Loucy (cell line): ENCODE data around the gene TRAF3IP1.
A peak's percentile ranks its signal among the peaks of the same experiment; 100 is the strongest.

Experiments
- H2AFZ ChIP-seq: fragments of 200-600 bp; sonication (generic); 2 replicates; pipeline ENCODE4 v1.6.0; 2016; ENCODE audit warnings: antibody characterized with exemption, mild to moderate bottlenecking, low read length, moderate library complexity
- H3F3A ChIP-seq: fragments of 200-600 bp; 2 replicates; pipeline ENCODE4 v1.6.0; 2016; ENCODE audit warnings: antibody characterized with exemption, low read depth, mild to moderate bottlenecking
- H3K27me3 ChIP-seq: fragments of 200-600 bp; sonication (generic); 2 replicates; pipeline ENCODE4 v1.6.1; 2014; ENCODE audit warnings: low read length, mild to moderate bottlenecking; ENCODE audit not compliant: insufficient read depth, poor library complexity, severe bottlenecking
- H3K36me3 ChIP-seq: fragments of 200-600 bp; sonication (generic); 2 replicates; pipeline ENCODE4 v1.6.1; 2016; ENCODE audit warnings: low read length; ENCODE audit not compliant: insufficient read depth
- H3K4me1 ChIP-seq: fragments of 200-600 bp; sonication (generic); 2 replicates; pipeline ENCODE4 v1.5.1; 2014; ENCODE audit warnings: low read length, mild to moderate bottlenecking; ENCODE audit not compliant: insufficient read depth, poor library complexity, severe bottlenecking
- H3K4me2 ChIP-seq: fragments of 200-600 bp; sonication (generic); 2 replicates; pipeline ENCODE4 v1.6.0; 2014; ENCODE audit warnings: antibody characterized with exemption, low read length, low read depth, mild to moderate bottlenecking; ENCODE audit not compliant: poor library complexity, severe bottlenecking
- H3K4me3 ChIP-seq: fragments of 200-600 bp; sonication (generic); 2 replicates; pipeline ENCODE4 v1.5.1; 2014; ENCODE audit warnings: low read length, mild to moderate bottlenecking, mixed read lengths; ENCODE audit not compliant: poor library complexity, severe bottlenecking
- H3K79me2 ChIP-seq: fragments of 200-600 bp; sonication (generic); 2 replicates; pipeline ENCODE4 v1.6.1; 2014; ENCODE audit warnings: low read length; ENCODE audit not compliant: insufficient read depth
- H3K9ac ChIP-seq: fragments of 200-600 bp; sonication (generic); 2 replicates; pipeline ENCODE4 v1.6.0; 2014; ENCODE audit warnings: mild to moderate bottlenecking, low read depth, low read length, moderate library complexity; ENCODE audit not compliant: poor library complexity, severe bottlenecking
- H3K9me2 ChIP-seq: fragments of 200-600 bp; sonication (generic); replicated peaks from 2 replicates; pipeline ENCODE4 v1.6.1; 2016; ENCODE audit warnings: low read depth, low read length, mixed read lengths
- H3K9me3 ChIP-seq: fragments of 200-600 bp; sonication (generic); 2 replicates; pipeline ENCODE4 v1.6.1; 2014; ENCODE audit warnings: mild to moderate bottlenecking, antibody characterized with exemption, low read length, low read depth; ENCODE audit not compliant: insufficient read depth
- H4K20me1 ChIP-seq: fragments of 200-600 bp; sonication (generic); 2 replicates; pipeline ENCODE4 v1.6.0; 2014; ENCODE audit warnings: antibody characterized with exemption, low read length, mild to moderate bottlenecking; ENCODE audit not compliant: insufficient read depth, poor library complexity, severe bottlenecking
- EZH2phosphoT487 ChIP-seq: fragments of 200-600 bp; IDR thresholded peaks from 2 replicates; pipeline ENCODE4 v1.6.1; 2018; ENCODE audit warnings: antibody characterized with exemption, mild to moderate bottlenecking, moderate library complexity, borderline replicate concordance
- TF ChIP-seq, protein P1 (sequence below): fragments of 200-600 bp; sonication (generic); conservative IDR thresholded peaks from 2 replicates; pipeline ENCODE4 v1.5.1; 2014; ENCODE audit warnings: mild to moderate bottlenecking, antibody characterized with exemption, low read length

TRAF3IP1 gene

DNA sequence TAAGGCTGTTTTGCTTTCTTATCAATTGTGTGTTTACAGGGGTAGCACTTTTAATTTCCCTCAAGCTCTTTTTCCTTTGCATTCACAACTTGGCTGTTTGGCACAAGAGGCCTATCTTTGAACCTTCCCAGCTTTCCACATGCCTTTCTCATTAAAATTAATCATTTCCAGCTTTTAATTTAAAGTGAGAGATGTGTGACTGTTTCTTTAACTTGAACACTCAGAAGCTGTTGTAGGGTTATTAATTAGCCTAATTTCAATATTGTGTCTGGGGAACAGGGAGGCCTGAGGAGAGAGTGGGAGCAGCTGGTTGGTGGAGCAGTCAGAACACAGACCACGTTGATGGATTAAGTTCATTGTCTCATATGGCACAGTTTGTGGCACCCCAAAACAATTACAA, 111.1 kb downstream of the TRAF3IP1 start:
- peaks cover 5% of the 10 kb centered on the region for H4K20me1 ChIP-seq
- no peak for TF ChIP-seq EZH2phosphoT487
- TF ChIP-seq, protein P1, sequence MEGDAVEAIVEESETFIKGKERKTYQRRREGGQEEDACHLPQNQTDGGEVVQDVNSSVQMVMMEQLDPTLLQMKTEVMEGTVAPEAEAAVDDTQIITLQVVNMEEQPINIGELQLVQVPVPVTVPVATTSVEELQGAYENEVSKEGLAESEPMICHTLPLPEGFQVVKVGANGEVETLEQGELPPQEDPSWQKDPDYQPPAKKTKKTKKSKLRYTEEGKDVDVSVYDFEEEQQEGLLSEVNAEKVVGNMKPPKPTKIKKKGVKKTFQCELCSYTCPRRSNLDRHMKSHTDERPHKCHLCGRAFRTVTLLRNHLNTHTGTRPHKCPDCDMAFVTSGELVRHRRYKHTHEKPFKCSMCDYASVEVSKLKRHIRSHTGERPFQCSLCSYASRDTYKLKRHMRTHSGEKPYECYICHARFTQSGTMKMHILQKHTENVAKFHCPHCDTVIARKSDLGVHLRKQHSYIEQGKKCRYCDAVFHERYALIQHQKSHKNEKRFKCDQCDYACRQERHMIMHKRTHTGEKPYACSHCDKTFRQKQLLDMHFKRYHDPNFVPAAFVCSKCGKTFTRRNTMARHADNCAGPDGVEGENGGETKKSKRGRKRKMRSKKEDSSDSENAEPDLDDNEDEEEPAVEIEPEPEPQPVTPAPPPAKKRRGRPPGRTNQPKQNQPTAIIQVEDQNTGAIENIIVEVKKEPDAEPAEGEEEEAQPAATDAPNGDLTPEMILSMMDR, result no peak
- no peak overlapping the region for H3K4me2 ChIP-seq
- peaks cover 25% of the 10 kb centered on the region; the same call in 1 of the 2 replicates for H3K36me3 ChIP-seq
- H3K9me2 ChIP-seq, result no peaks in the 10 kb centered on the region
- H3K27me3 ChIP-seq, result peaks cover 4% of the 10 kb centered on the region
- no peaks in the 10 kb centered on the region for H3F3A ChIP-seq
- peaks cover 9% of the 10 kb centered on the region; the same call in 1 of the 2 replicates for H3K9me3 ChIP-seq
- peaks cover 85% of the 10 kb centered on the region for H3K79me2 ChIP-seq
- H3K9ac ChIP-seq, result no peak overlapping the region
- no peak overlapping the region for H3K4me3 ChIP-seq
- peaks cover 20% of the 10 kb centered on the region for H3K4me1 ChIP-seq
- H2AFZ ChIP-seq, result no peak overlapping the region

DNA sequence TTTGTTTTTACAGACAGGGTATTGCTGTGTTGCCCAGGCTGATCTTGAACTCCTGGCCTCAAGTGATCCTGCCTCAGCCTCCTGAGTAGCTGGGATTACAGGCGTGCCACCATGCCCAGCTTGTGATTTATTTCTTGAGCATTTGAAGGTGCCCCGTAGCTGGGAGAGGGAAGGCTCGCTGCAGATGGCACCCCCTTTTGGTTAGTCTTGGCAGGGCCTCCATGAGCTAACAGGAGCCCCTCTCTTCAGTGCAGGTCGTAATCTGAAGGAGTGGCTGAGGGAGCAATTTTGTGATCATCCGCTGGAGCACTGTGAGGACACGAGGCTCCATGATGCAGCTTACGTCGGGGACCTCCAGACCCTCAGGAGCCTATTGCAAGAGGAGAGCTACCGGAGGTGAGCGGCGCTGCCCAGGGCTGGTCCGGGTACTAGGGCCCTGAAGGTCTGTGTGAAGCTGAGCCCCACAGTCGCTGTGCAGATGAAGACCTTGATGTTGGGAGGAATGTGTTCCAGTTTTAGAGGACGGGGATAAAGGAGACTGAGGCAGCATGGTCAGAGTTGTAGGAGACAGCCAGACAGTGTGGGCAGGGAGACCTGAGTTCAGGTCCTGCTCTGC, 113.1 kb downstream of the TRAF3IP1 start:
- peaks cover 10% of the 10 kb centered on the region for H3K4me1 ChIP-seq
- H3K4me3 ChIP-seq, result no peak overlapping the region
- TF ChIP-seq, protein P1, result peak; percentile 44; the same call in 1 of the 2 replicates
- no peak for TF ChIP-seq EZH2phosphoT487
- H3K36me3 ChIP-seq, result peaks cover 38% of the 10 kb centered on the region
- H4K20me1 ChIP-seq, result no peaks in the 10 kb centered on the region
- H3F3A ChIP-seq, result no peaks in the 10 kb centered on the region
- no peaks in the 10 kb centered on the region for H3K27me3 ChIP-seq
- H3K9me2 ChIP-seq, result no peaks in the 10 kb centered on the region
- H3K9me3 ChIP-seq, result peaks cover 9% of the 10 kb centered on the region; the same call in 1 of the 2 replicates
- H3K79me2 ChIP-seq, result peaks cover 84% of the 10 kb centered on the region
- H3K4me2 ChIP-seq, result no peak overlapping the region
- no peak overlapping the region for H3K9ac ChIP-seq
- H2AFZ ChIP-seq, result no peak overlapping the region

DNA sequence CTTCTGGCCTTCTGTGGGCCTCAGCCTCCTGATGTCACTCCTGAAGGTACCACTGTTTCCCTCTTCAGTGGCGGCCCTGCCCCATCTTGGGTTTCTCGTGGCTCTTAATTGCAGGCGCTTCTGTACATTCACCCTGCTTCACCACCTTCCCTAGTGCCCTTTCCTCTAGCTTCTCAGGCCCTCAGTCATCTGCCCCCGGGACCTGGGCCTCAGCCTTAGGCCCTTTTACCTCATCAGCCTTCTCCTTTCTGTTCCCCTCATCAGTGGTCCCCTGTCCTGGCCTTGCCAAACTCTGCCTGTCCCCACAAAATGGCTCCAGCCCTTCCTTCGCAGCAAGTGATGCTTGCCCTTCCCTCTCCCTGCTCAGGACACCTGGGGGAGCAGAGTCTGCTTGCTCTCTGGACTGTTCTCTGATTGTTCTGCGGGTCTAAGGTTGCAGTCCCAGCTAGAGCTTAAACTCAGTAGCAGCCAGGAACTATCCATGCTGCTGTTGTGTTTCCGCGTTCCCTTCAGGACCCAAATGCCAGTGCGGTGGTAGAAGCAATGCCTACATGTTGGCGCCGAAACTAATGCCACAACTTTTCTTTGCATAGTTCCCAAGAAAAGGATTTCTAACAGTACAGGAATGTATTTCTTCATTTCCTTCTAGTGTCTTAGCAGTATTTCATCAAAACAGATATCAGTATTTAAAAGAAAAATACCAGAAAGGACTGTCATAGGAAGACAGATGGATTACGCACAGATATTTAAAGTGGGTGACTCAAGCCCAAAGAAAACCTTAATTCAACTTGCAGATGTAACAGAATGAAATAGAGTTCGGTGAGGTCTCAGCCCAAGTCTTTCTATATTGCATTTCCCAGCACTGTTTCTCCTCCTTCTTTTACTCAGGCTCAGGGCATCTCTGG, 113.9 kb downstream of the TRAF3IP1 start:
- TF ChIP-seq, protein P1, result no peak
- no peak for TF ChIP-seq EZH2phosphoT487
- no peak overlapping the region for H2AFZ ChIP-seq
- H4K20me1 ChIP-seq, result no peaks in the 10 kb centered on the region
- H3K9ac ChIP-seq, result no peak overlapping the region
- H3K9me2 ChIP-seq, result no peaks in the 10 kb centered on the region
- H3K27me3 ChIP-seq, result no peaks in the 10 kb centered on the region
- peaks cover 6% of the 10 kb centered on the region for H3K4me1 ChIP-seq
- peaks cover 44% of the 10 kb centered on the region for H3K36me3 ChIP-seq
- H3F3A ChIP-seq, result no peaks in the 10 kb centered on the region
- no peak overlapping the region for H3K4me3 ChIP-seq
- peaks cover 9% of the 10 kb centered on the region; the same call in 1 of the 2 replicates for H3K9me3 ChIP-seq
- H3K4me2 ChIP-seq, result no peak overlapping the region
- peaks cover 84% of the 10 kb centered on the region for H3K79me2 ChIP-seq
